ENCODE results near the gene RPL13.

The RPL13 gene

GRCh38 chr16:89599451-89599858, 39.0 kb downstream of the RPL13 start:
- DNase-seq = no peak

DNA sequence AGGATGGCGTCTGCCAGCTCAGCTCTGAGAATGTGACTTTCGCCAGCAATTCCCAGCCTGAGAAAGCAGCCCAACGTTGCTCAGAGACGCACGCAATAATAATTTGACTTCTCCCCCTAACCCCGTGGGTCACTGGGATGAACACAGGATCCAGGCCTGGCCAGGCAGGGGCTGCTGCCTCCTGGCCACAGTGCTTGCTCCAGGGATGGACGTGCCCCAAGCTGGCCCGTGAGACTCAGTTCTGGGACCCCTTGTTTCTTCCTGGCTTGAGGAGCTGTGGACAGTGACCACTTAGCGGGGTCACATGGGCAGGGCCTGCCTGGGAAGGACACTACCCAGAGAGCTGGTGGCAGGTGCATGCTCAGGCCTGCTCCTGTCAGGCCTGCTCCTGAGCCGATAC, 39.4 kb downstream of the RPL13 start:
- no peak for DNase-seq

DNA sequence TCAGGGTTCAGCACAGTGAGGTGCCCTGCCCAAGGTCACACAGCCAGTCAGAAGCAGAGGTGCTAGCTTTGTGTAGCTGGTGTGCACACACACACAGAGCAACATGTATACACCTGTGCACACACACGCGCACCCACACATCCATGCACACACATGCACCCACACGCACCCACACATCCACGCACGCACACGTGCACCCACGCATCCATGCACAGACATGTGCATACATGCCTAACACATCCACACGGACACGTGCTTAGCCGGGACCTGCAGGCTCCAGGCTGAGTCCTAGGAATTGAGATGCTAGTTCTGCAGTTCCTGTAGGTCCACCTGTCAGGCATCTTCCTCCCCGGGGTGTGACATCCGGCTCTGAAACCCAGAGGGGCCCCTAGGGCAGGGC, 39.9 kb downstream of the RPL13 start:
- no peak for DNase-seq

GRCh38 chr16:89600956-89601355, 40.5 kb downstream of the RPL13 start:
- DNase-seq = no peak

- DNase-seq = no peak
Observed at GRCh38 chr16:89601906-89602272, 41.4 kb downstream of the RPL13 start.

GRCh38 chr16:89602273-89602951, 41.9 kb downstream of the RPL13 start:
- DNase-seq = peak; percentile 79

DNA sequence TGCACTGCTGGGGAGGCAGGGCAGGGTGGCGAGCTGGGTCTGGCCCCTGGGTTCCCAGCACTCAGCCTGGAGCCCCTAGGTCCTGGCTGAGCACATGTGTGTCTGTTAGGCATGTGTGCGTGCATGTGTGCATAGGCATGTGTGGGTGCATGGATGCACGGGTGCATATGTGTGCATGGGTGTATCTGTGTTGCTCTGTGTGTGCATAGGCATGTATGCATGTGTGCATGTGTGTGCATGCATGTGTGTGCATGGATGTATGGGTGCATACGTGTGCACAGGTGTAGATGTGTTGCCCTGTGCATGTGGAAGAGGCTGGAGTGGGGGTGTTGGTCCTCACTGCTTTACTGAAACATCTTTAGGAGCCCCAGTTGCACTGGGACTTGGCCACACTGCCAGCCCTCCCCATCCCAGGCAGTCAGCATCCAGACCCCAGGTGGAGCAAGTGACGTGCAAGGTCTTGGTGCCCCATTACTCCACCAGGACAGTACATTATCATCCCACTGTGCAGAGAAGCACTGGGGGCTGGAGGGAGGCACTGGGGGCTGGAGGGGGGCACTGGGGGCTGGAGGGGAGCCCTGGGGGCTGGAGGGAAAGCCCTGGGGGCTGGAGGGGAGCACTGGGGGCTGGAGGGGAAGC, 42.6 kb downstream of the RPL13 start:
- no peak for DNase-seq

GRCh38 chr16:89604764-89605163, 44.3 kb downstream of the RPL13 start:
- DNase-seq = no peak

GRCh38 chr16:89605186-89605970, 44.9 kb downstream of the RPL13 start:
- no peak for DNase-seq

DNA sequence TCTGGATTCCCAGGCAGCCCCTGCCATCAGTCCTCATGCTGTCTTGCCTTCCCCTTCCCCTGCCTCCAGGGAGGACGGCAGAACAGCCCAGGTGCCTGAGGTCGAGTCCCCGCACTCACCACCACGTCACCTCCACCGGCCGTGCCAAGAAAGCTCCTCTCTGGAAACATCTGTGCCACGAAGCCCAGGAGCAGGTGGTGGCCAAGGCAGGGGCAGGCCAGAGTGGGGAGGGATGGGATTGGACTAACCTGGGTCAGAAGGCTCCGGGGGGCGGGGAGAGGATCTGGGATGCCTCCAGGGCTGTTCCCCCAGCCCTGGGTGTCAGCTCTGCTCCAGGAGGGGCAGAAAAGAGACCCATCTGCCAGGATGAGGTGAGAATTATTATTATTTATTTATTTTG, 45.5 kb downstream of the RPL13 start:
- DNase-seq = no peak

DNA sequence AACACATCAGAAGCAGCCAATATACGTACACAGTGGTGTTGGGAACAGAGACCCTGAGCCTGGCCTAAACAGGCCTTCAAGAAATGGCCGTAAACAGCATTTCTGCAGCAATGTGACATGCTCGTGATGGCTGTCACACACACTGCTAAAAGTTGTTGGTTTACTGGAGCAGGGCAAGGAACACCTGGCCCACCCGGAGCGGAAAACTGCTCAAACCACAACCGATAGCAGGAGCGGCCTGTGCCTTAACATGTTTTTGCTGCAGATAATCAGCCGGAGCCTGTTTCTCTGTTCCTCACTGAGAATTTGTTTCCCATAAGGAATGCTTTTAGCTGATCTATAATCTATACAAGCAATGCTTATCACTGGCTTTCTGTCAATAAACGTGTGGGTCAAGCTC, 47.0 kb downstream of the RPL13 start:
- DNase-seq = no peak

GRCh38 chr16:89607937-89608740, 47.7 kb downstream of the RPL13 start:
- no peak for DNase-seq

DNA sequence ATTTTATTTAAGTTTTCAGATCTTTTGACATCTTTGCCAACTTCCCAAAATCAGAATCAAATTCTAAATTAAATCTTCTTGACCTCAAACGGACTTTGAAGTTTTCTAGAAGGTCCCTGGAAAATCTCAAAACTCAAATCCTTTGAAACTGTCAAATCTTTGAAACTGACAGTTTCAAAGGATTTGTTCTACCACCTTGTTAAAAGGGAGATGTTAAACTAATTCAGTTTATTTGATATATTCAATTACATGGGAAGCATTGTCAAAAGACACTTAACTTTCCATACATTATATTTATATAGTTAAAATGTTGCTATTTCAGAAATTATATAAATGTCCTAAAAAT, 49.6 kb downstream of the RPL13 start:
- no peak for DNase-seq

GRCh38 chr16:89612415-89613166, 52.1 kb downstream of the RPL13 start:
- DNase-seq = no peak

DNA sequence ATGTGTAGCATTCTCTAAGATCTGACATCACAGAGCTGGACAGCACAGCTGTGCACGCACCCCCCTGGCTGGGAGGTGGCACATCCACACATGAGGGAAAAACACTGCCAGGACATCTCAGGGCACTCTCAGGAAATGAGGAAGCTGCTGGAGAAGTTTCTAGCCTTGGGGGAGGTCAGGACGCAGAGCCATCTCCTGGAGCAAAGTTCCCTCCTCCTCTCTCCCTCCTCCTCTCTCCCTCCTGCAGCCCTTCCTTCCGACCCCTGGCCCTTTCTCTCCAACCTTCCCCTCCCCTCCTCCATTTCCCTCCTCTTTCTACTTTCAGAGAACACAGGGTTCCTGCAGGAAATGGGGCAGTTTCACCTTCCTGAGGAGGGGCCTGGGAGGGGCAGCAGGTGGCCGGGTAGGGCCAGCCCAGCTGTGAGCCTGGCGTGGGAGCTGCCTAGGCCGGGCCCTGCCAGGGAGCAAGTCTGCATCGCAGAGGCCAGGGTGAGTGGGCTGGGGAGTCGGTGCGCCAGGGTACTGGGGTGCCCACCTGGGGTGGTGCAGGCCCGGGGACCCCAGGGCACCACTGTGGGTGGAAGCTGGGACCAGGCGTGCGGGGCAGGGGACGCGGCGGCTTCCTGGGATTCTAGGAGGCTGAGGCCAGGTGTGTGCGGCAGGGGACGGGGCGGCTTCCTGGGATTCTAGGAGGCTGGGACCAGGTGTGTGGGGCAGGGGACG, 52.9 kb downstream of the RPL13 start, which contains the start of gene DPEP1:
TSS of gene DPEP1 (plus strand) at position 412 of the 723 bp plus-strand sequence. CDS start 16,769 bp downstream, outside the sequence.
- DNase-seq = no peak

DNA sequence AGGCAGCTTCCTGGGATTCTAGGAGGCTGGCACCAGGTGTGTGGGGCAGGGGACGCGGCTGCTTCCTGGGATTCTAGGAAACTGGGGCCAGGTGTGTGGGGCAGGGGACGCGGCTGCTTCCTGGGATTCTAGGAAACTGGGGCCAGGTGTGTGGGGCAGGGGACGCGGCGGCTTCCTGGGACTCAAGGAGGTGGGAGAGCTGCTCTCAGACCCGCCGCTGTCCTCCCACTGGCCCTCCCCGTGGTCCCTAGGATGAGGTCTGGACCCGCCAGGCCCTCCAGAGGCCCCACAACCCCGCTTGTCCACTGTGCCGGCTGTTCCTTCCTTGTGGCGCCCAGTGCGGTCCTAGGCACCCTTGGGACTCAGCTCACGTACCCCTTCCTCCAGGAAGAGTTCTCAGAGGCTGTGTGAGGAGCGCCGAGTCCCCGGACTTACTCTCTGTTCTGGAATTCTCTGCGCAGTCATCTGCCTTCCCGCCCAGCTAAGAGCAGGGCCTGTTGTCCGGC, 53.5 kb downstream of the RPL13 start:
- no peak for DNase-seq

Measured in fibroblast of skin of abdomen (primary cell).